ENCODE data around the gene ECSIT. TPM values are rescaled to one million over a fixed set of nuclear protein-coding genes. Genes with fewer than 3 reads are reported as not detected.

ECSIT gene
- total RNA-seq, 2 donors from 2014 or later = 27.0 to 37.3 TPM

DNA sequence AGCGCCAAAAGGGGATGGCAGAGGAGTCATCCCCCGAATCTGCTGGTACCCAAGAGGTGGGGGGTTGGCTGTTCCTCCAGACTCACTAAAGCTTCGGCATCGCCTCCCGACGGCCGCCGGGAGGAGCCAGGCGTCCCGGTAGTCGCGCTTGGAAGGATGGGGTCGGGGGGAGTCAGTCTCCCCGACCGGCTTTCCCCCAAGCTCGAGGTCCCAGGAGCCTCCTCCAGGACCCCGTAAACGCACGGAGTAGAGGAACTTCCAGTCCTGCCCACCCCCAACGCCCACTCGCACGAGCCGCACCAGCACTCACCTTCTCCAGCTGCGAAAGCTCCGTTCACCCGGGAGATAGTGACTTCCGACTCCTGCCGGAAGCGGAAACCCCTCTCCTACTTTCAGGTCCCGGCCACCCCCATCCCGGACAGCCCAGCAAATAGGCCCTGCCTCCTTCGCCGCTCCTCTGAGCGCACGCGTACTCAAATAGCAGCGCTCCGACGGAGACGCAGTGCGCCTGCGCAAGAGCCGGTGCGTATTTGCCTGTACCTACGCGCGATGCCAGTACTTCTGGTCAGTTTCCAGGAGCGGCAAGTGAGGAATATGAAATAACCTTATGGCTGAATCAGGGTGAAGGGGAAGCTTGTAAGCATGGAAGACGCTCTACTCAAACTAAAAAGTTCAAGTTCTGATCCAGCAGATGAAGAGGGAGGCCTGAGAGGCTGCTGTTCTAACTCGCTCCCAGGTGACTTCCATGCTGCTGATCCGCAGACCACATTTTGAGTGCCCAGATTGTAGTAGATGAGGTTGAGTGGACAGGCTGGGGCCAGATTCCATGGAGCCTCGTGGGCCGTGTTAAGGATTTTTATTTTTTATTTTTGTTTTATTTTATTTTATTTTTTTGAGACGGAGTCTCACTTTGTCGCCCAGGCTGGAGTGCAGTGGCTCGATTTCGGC is 30.2 kb upstream of the ECSIT start, which contains the start of gene ELOF1:
Gene ELOF1, minus strand, starts transcription at position 350 of the 948 bp plus-strand sequence. CDS start 4,883 bp downstream, outside the sequence.
- no peaks in the 10 kb centered on the region for H3K9me3 Mint-ChIP-seq
- H3K4me3 Mint-ChIP-seq = peak within 1 kb of the TSS; percentile 97
- H3K27ac Mint-ChIP-seq = peak within 1 kb of the TSS; percentile 81 to 89
- DNase-seq (ENCODE audit: low spot score) (peak; percentile 99), ATAC-seq (peak; percentile 98 to 99)
- H3K4me1 Mint-ChIP-seq (ENCODE audit: low read depth in 2 of 2) = peaks cover 42% of the 10 kb centered on the region in 2 donors
- no peaks in the 10 kb centered on the region for H3K36me3 Mint-ChIP-seq
- no peaks in the 10 kb centered on the region for H3K27me3 Mint-ChIP-seq

DNA sequence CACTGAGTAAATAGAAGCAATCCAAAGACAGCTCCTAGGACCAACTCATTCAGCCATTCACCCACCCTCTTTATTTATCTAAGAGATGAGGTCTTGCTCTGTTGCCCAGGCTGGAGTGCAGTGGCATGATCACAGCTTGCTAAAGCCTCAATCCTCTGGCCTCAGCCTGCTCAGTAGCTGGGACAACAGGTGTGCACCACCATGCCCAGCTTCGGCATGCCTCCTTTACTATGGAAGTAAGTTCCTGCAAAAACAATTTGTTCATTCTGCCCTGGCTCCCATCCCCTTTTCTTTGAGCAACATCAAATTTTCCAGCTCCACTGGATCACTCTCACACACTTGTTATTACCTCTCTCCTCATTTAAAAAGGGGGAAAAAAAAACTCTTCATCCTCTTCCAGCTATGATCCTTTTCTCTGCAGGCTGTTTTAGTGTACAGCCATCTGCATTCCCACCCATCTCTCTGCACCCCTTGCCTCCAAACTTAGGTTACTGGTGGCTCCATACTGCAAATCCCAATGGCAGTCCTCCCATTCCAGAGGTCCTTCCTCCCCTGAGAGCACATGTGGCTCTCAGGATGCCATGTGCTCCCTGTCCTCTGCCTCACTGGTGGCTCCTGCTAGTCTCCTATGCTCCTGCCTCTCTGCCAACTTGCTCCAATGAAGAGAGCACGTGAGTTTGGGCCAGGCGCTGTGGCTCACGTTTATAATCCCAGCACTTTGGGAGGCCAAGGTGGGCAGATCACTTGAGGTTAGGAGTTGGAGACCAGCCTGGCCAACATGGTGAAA is 27.9 kb upstream of the ECSIT start:
- H3K9me3 Mint-ChIP-seq = no peaks in the 10 kb centered on the region
- H3K36me3 Mint-ChIP-seq = no peaks in the 10 kb centered on the region
- H3K27me3 Mint-ChIP-seq = no peaks in the 10 kb centered on the region
- H3K27ac Mint-ChIP-seq = peak overlapping the region in 1 of 2 donors; percentile 83
- ATAC-seq (no peak), DNase-seq (ENCODE audit: low spot score) (no peak)
- H3K4me3 Mint-ChIP-seq = peak overlapping the region; percentile 97
- peaks cover 39 to 40% of the 10 kb centered on the region in 2 donors for H3K4me1 Mint-ChIP-seq (ENCODE audit: low read depth in 2 of 2)

DNA sequence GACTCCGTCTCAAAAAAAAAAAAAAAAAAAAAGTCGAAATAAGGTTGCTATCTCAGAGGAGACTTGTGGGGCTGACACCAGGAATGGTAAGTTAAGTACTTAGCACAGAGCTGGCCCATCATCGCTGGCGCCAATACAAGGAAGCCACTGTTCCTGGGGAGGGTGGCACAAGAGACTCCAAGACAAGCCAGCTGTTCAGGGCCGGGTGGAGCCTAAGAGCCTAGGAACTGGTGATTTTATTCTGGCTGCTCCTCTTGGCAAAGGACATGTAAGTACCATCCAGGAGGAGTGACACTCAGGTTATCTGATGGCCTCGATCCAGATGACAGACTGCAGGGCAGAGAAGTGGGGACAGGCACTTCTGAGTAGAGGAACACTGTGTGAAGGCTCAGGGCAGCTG is 26.3 kb upstream of the ECSIT start:
- peak overlapping the region in 1 of 2 donors; percentile 55 for H3K27ac Mint-ChIP-seq
- DNase-seq (ENCODE audit: low spot score) = no peak
- H3K4me3 Mint-ChIP-seq = no peak overlapping the region
- no peak for ATAC-seq
- H3K4me1 Mint-ChIP-seq (ENCODE audit: low read depth in 2 of 2) = peaks cover 31% of the 10 kb centered on the region in 2 donors
- no peaks in the 10 kb centered on the region for H3K9me3 Mint-ChIP-seq
- H3K27me3 Mint-ChIP-seq = no peaks in the 10 kb centered on the region
- H3K36me3 Mint-ChIP-seq = no peaks in the 10 kb centered on the region

DNA sequence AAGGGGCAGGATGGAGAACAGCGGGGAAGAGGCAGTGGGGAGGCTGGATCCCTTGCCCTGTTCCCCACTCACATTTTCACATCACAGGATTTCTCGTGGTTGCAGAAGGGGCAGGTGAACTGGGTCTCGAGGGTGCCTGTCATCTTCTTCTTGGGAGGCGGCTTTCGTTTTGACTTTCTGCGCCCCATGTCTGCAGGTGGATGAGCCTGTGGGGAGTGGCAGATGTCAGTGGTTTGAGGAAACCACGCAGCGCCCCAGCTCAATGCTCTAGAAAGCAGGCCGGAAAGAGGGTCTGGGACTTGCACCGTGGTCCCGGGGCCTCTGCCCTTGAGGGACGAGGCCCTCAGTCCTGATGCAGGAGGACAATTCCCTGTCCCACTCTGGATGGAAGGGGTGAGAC is 25.2 kb upstream of the ECSIT start:
- Mint-ChIP-seq H3K27me3 (no peaks in the 10 kb centered on the region), H3K27ac (no peak overlapping the region), H3K9me3 (no peaks in the 10 kb centered on the region), H3K4me3 (no peak overlapping the region), H3K36me3 (no peaks in the 10 kb centered on the region), H3K4me1 (ENCODE audit: low read depth in 2 of 2) (peaks cover 24 to 26% of the 10 kb centered on the region in 2 donors)
- ATAC-seq (no peak), DNase-seq (ENCODE audit: low spot score) (no peak)

DNA sequence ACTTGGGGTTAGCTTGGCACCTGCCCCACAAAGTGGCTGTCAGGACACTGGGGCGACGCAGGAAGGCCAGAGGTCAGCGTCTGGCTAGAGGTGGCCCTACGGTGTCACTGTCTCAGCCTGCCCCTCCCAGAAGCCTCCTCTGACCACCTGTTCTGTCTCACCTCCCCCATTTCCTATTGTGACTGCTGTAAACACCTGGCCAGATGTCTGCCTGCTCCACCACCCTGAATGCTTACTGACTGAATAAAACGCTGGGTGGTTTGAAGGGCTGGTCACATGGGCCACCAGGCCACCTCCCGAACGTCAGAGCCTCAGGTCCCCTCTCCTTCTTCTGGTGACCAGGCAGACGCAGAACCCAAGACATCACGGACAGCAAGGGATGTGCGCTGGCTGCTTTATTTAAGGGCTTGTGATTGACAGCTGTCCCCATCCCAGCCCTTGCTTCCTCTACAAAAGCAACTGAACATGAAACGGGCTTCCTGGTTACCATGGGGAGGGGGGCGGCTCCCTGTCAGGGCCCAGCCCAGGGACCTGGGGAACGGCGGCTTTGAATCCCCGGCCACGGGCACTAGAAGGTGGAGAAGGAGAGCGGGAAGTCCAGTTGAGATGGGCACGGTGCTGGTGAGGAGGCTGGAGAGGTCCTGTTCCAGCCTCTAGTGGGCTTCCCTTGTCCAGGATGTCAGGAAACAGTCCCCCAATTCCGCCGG is 23.9 kb upstream of the ECSIT start:
- no peaks in the 10 kb centered on the region for H3K27me3 Mint-ChIP-seq
- DNase-seq (ENCODE audit: low spot score) (no peak), ATAC-seq (no peak)
- peaks cover 15 to 17% of the 10 kb centered on the region in 2 donors for H3K4me1 Mint-ChIP-seq (ENCODE audit: low read depth in 2 of 2)
- H3K36me3 Mint-ChIP-seq = no peaks in the 10 kb centered on the region
- no peak overlapping the region for H3K4me3 Mint-ChIP-seq
- no peak overlapping the region for H3K27ac Mint-ChIP-seq
- H3K9me3 Mint-ChIP-seq = no peaks in the 10 kb centered on the region

DNA sequence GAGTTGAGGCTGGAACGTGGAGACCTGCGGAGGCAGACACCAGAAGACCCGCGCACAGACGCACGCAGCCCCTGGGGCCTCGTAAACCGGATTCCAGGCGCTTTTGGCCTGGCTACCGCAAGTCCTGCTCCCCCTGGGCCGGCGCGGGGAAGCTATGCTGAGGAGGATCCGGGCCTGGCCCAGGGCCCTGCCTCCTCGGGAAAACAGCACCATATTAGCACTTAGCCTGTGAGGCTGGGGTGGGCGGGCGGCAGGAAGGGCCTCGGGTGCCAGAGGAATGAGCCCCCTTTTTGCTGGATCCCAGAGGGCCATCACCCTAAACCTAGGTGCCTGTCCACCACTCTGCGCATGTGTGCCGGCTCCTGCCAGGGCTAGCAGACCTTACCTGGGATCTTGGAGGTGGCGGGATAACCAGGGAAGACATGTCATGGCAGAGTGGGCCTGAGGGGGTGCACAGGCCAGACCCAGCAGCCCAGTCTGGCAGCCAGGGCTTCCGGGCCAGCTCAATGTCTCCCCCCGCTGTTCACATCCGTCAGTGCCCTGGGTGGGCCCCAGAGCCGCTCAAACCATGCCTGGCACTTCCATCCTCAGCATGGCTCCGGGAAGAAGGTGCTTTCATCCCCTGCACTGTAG is 22.8 kb upstream of the ECSIT start:
- Mint-ChIP-seq H3K4me1 (ENCODE audit: low read depth in 2 of 2) (peaks cover 9 to 10% of the 10 kb centered on the region in 2 donors), H3K9me3 (no peaks in the 10 kb centered on the region), H3K27ac (no peak overlapping the region), H3K27me3 (no peaks in the 10 kb centered on the region), H3K36me3 (no peaks in the 10 kb centered on the region), H3K4me3 (no peak overlapping the region)
- ATAC-seq = peak; percentile 33 to 35
- no peak for DNase-seq (ENCODE audit: low spot score)

DNA sequence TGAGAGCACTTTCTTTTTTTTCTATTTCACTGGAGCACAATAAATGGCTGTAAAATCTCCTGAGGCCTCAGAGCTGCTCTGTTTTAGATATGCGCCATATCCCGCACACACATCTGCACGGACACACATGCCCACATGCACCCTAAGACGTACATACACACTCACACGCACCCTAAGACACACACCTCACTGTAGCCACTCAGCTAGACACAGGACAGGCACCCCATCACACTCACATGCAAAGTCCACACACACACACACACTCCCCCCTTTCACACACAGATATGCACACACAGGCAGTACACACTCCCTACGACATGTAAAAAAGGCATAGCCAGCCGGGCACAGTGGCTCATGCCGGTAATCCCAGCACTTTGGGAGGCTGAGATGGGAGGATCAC is 21.3 kb upstream of the ECSIT start:
- Mint-ChIP-seq H3K4me3 (no peak overlapping the region), H3K27ac (no peak overlapping the region), H3K27me3 (no peaks in the 10 kb centered on the region), H3K4me1 (ENCODE audit: low read depth in 2 of 2) (peaks cover under 1% of the 10 kb centered on the region in 2 donors), H3K36me3 (no peaks in the 10 kb centered on the region), H3K9me3 (no peaks in the 10 kb centered on the region)
- no peak for DNase-seq (ENCODE audit: low spot score)
- ATAC-seq = no peak

DNA sequence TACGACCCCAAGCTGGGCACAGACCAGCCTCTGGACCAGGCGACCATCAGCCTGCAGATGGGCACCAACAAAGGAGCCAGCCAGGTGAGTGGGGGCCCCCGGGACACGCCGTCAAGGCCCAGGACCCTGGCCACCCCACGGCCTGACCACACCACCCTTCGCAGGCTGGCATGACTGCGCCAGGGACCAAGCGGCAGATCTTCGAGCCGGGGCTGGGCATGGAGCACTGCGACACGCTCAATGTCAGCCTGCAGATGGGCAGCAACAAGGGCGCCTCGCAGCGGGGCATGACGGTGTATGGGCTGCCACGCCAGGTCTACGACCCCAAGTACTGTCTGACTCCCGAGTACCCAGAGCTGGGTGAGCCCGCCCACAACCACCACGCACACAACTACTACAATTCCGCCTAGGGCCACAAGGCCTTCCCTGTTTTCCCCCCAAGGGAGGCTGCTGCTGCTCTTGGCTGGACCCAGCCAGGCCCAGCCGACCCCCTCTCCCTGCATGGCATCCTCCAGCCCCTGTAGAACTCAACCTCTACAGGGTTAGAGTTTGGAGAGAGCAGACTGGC is 20.5 kb upstream of the ECSIT start:
- ATAC-seq (no peak), DNase-seq (ENCODE audit: low spot score) (no peak)
- Mint-ChIP-seq H3K27me3 (peaks cover 0 to 3% of the 10 kb centered on the region in 2 donors), H3K9me3 (no peaks in the 10 kb centered on the region), H3K27ac (no peak overlapping the region), H3K4me1 (ENCODE audit: low read depth in 2 of 2) (no peaks in the 10 kb centered on the region), H3K4me3 (no peak overlapping the region), H3K36me3 (no peaks in the 10 kb centered on the region)

DNA sequence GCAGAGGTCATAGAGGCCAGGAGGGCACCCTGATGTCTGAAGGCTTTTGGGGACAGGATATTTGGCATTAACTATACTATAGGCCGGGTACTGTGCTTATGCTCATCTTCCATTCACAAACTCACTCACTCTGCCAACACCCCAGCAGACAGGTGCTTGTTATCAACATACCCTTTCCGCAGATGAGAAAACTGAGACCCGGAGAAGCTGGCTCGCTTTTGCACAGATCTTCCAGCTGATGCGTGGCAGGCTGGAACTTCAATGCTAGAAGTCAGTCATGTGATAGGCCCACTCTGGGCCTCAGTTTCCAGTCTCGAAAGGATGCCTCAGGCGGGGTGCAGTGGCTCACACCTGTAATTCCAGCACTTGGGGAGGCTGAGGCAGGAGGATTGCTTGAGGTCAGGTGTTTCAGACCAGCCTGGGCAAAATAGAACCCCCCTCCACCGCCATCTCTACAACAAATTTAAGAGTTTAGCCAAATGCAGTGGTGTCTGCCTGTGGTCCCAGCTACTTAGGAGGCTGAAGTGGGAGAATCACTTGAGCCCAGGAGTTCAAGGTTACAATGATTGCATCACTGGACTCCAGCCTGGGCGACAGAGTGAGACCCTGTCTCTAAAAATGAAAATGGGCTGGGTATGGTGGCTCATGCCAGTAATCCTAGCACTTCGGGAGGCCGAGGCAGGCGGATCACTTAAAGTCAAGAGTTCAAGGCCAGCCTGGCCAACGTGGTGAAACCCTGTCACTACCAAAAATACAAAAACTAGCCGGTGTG is 19.2 kb upstream of the ECSIT start:
- H3K36me3 Mint-ChIP-seq = no peaks in the 10 kb centered on the region
- no peaks in the 10 kb centered on the region for H3K4me1 Mint-ChIP-seq (ENCODE audit: low read depth in 2 of 2)
- no peak for DNase-seq (ENCODE audit: low spot score)
- H3K27me3 Mint-ChIP-seq = peaks cover 8 to 9% of the 10 kb centered on the region in 2 donors
- no peak overlapping the region for H3K4me3 Mint-ChIP-seq
- ATAC-seq = no peak
- H3K9me3 Mint-ChIP-seq = no peaks in the 10 kb centered on the region
- no peak overlapping the region for H3K27ac Mint-ChIP-seq

DNA sequence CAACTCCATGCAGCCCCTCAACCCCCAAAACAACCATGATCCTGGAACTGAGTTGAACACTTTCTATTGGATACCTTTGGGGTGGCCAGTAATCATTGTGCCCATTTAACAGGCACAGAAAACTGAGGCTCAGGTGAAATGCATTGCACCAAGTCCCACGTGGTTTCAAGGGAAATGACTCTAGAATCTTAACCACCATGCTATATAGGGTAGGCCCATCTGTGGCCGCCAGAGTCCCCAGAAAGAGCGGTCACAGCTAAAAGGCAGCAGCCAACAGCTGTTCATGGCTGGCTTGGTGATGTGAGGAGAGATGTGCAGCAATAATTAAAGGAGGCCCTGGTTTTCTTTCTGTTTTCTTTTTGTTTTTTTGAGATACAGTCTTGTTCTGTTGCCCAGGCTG is 12.3 kb upstream of the ECSIT start:
- Mint-ChIP-seq H3K27me3 (peaks cover 23 to 24% of the 10 kb centered on the region in 2 donors), H3K9me3 (no peaks in the 10 kb centered on the region), H3K4me3 (no peak overlapping the region), H3K27ac (no peak overlapping the region), H3K36me3 (no peaks in the 10 kb centered on the region), H3K4me1 (ENCODE audit: low read depth in 2 of 2) (peaks cover 0 to 6% of the 10 kb centered on the region in 2 donors)
- ATAC-seq = no peak
- DNase-seq (ENCODE audit: low spot score) = no peak

DNA sequence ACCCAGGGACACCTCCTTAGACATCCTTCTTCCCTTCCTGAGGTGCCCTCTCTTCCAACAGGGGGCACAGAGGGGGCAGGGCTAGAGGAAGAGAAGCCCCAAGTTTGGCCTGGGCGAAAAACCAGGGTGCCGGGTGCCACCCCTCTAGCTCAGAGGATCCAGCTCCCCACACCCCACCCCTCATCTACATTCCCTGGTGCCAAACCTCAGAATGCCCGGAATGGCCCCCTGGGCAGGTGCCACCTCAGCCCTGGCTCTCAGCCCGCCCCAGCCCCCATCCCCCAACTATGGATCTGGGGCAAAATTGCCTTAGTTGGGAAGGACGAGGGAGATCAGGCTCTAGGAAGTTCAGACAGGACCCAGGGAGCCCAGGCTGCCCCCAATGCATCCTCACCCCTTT is 11.7 kb upstream of the ECSIT start:
- no peaks in the 10 kb centered on the region for H3K9me3 Mint-ChIP-seq
- H3K4me1 Mint-ChIP-seq (ENCODE audit: low read depth in 2 of 2) = peaks cover 1 to 8% of the 10 kb centered on the region in 2 donors
- no peak overlapping the region for H3K4me3 Mint-ChIP-seq
- no peak for DNase-seq (ENCODE audit: low spot score)
- no peak overlapping the region for H3K27ac Mint-ChIP-seq
- peaks cover 23 to 24% of the 10 kb centered on the region in 2 donors for H3K27me3 Mint-ChIP-seq
- no peak for ATAC-seq
- no peaks in the 10 kb centered on the region for H3K36me3 Mint-ChIP-seq
